Inferior parietal cortex (tissue), 1 donor: Measurements from ENCODE around the gene WNT9A.

Experiments
- DNase-seq: peaks from one replicate; pipeline ENCODE4 v3.0.0-alpha.2; 2016; ENCODE audit errors: extremely low spot score

The WNT9A gene

GRCh38 chr1:227941509-227942020, 6.2 kb downstream of the WNT9A start:
- DNase-seq, result no peak

GRCh38 chr1:227940791-227941241, 6.9 kb downstream of the WNT9A start:
- DNase-seq, result no peak

- DNase-seq, result no peak
These were observed 7.7 kb downstream of the WNT9A start for GRCh38 chr1:227939791-227940771.

GRCh38 chr1:227938911-227939790, 8.6 kb downstream of the WNT9A start:
- DNase-seq, result no peak

- no peak for DNase-seq
These were observed 9.5 kb downstream of the WNT9A start for GRCh38 chr1:227938276-227938675.

GRCh38 chr1:227937838-227938145, 9.9 kb downstream of the WNT9A start:
- DNase-seq, result no peak

GRCh38 chr1:227937031-227937837, 10.5 kb downstream of the WNT9A start:
- no peak for DNase-seq

GRCh38 chr1:227935826-227936225, 11.9 kb downstream of the WNT9A start:
- no peak for DNase-seq

GRCh38 chr1:227934476-227935313, 13.0 kb downstream of the WNT9A start:
- no peak for DNase-seq

- no peak for DNase-seq
These were observed 17.8 kb downstream of the WNT9A start for GRCh38 chr1:227929751-227930472.

- no peak for DNase-seq
These were observed 18.8 kb downstream of the WNT9A start for GRCh38 chr1:227928811-227929375.

- no peak for DNase-seq
These were observed 19.6 kb downstream of the WNT9A start for GRCh38 chr1:227927971-227928741.

- no peak for DNase-seq
These were observed 20.5 kb downstream of the WNT9A start for GRCh38 chr1:227926896-227927885.

GRCh38 chr1:227926216-227926791, 21.4 kb downstream of the WNT9A start:
- no peak for DNase-seq

- DNase-seq, result no peak
These were observed 22.0 kb downstream of the WNT9A start for GRCh38 chr1:227925582-227926198.

GRCh38 chr1:227924833-227925574, 22.7 kb downstream of the WNT9A start:
- DNase-seq, result no peak
